Stromal cell of bone marrow (primary cell): ENCODE measurements around the gene BAD.

Experiments
- DNase-seq: peaks from one replicate; pipeline ENCODE4 v3.0.0-alpha.2; 2012; ENCODE audit warnings: low read depth

Gene BAD

GRCh38 chr11:64229090-64229743 is 55.2 kb downstream of the BAD start:
- no peak for DNase-seq

- DNase-seq, result no peak
Measured at GRCh38 chr11:64227405-64227956, 57.0 kb downstream of the BAD start.

- DNase-seq, result no peak
Measured at GRCh38 chr11:64226507-64227051, 57.9 kb downstream of the BAD start.

GRCh38 chr11:64225608-64226506 is 58.6 kb downstream of the BAD start, which contains the start of the genes NUDT22 and TRPT1:
TSS of gene NUDT22 (plus strand) at chr11:64226274. CDS start at chr11:64226653, 379 bp downstream.
TSS of gene TRPT1 (minus strand) at chr11:64226186. CDS start at chr11:64225860, 326 bp downstream.
- peak; percentile 67 for DNase-seq

GRCh38 chr11:64224891-64225607 is 59.4 kb downstream of the BAD start:
- DNase-seq, result no peak

GRCh38 chr11:64224151-64224890 is 60.1 kb downstream of the BAD start:
- no peak for DNase-seq

GRCh38 chr11:64223001-64223651 is 61.3 kb downstream of the BAD start:
- no peak for DNase-seq

- DNase-seq, result no peak
Measured at GRCh38 chr11:64222651-64223000, 61.8 kb downstream of the BAD start.

- DNase-seq, result no peak
Measured at GRCh38 chr11:64220798-64221197, 63.7 kb downstream of the BAD start.

- DNase-seq, result no peak
Measured at GRCh38 chr11:64220271-64220670, 64.2 kb downstream of the BAD start.
